OCI-LY3 (cell line): ENCODE data around the gene MAPKAP1.
"Not testable (repeated sequence)": the region's sequence is repeated elsewhere in the genome, so short reads cannot be mapped to it uniquely, and the experiment has no call there.

ENCODE experiments used
- H2AFZ ChIP-seq: fragments of 200-600, 300-600 bp; shearing (Covaris generic); 2 replicates; pipeline ENCODE4 v1.6.0; 2014; ENCODE audit warnings: antibody characterized with exemption, low read depth, low read length
- H3K27ac ChIP-seq: fragments of 200-600, 300-600 bp; sonication (generic); 2 replicates; pipeline ENCODE4 v1.5.1; 2014; ENCODE audit warnings: mild to moderate bottlenecking, low read length, moderate library complexity, mixed read lengths
- H3K27me3 ChIP-seq: fragments of 200-600, 300-600 bp; sonication (generic); 2 replicates; pipeline ENCODE4 v1.6.1; 2014; ENCODE audit warnings: low read depth, low read length, mixed read lengths
- H3K36me3 ChIP-seq: fragments of 200-600, 300-600 bp; sonication (generic); replicated peaks from 2 replicates; pipeline ENCODE3; 2014; ENCODE audit warnings: low read depth, low read length, mixed read lengths
- H3K4me1 ChIP-seq: fragments of 300-600, 200-600 bp; sonication (generic); 2 replicates; pipeline ENCODE4 v1.6.1; 2014; ENCODE audit warnings: low read length, mixed read lengths
- H3K4me2 ChIP-seq: fragments of 200-600, 300-600 bp; sonication (generic); 2 replicates; pipeline ENCODE4 v1.6.1; 2014; ENCODE audit warnings: low read length, mixed read lengths
- H3K4me3 ChIP-seq: fragments of 300-600, 200-600 bp; sonication (generic); 2 replicates; pipeline ENCODE4 v1.5.1; 2014; ENCODE audit warnings: antibody characterized with exemption, mild to moderate bottlenecking, low read length, moderate library complexity
- H3K79me2 ChIP-seq: fragments of 300-600, 200-600 bp; shearing (Covaris generic); 2 replicates; pipeline ENCODE4 v1.6.1; 2014; ENCODE audit warnings: mild to moderate bottlenecking, low read length, mixed read lengths
- H3K9ac ChIP-seq: fragments of 300-600, 200-600 bp; shearing (Covaris generic); 2 replicates; pipeline ENCODE4 v1.6.0; 2014; ENCODE audit warnings: mild to moderate bottlenecking, low read length, moderate library complexity
- H3K9me3 ChIP-seq: fragments of 200-600, 300-600 bp; shearing (Covaris generic); 2 replicates; pipeline ENCODE4 v1.6.1; 2014; ENCODE audit warnings: low read length, mixed read lengths; ENCODE audit not compliant: insufficient read depth
- H4K20me1 ChIP-seq: fragments of 200-600, 300-600 bp; sonication (generic); 2 replicates; pipeline ENCODE4 v1.6.1; 2016; ENCODE audit warnings: low read length, mixed read lengths; ENCODE audit not compliant: insufficient read depth
- CTCF ChIP-seq: fragments of 200-600, 300-600 bp; sonication (generic); IDR thresholded peaks from 2 replicates; pipeline ENCODE4 v1.5.1; 2014; ENCODE audit warnings: antibody characterized with exemption, low read length, low read depth
- EZH2phosphoT487 ChIP-seq: fragments of 200-600 bp; shearing (Covaris generic); IDR thresholded peaks from 2 replicates; pipeline ENCODE4 v1.6.1; 2018; ENCODE audit warnings: antibody characterized with exemption, mixed run types, low read depth

MAPKAP1 gene

GRCh38 chr9:125579030-125579932 lies 127.7 kb downstream of the MAPKAP1 start:
- H3K4me1 ChIP-seq = peaks cover 14% of the 10 kb centered on the region

GRCh38 chr9:125574126-125574877 lies 132.7 kb downstream of the MAPKAP1 start:
- no peaks in the 10 kb centered on the region; the same call in 1 of the 2 replicates for H3K9me3 ChIP-seq

More at GRCh38 chr9:125579030-125579932, 127.7 kb downstream of the MAPKAP1 start:
- Histone ChIP-seq H2AFZ (no peak overlapping the region), H3K9me3 (no peaks in the 10 kb centered on the region), H3K4me2 (no peak overlapping the region), H3K27me3 (no peaks in the 10 kb centered on the region), H3K27ac (no peak overlapping the region), H4K20me1 (no peaks in the 10 kb centered on the region), H3K9ac (no peak overlapping the region), H3K79me2 (no peaks in the 10 kb centered on the region), H3K36me3 (peaks cover 23% of the 10 kb centered on the region), H3K4me3 (no peak overlapping the region)
- TF ChIP-seq EZH2phosphoT487 (no peak), CTCF (no peak)

GRCh38 chr9:125572461-125572860 lies 134.5 kb downstream of the MAPKAP1 start:
- H3K36me3 ChIP-seq = peaks cover 30% of the 10 kb centered on the region
- not testable (repeated sequence) for H3K9me3 ChIP-seq, H3K79me2 ChIP-seq

More at GRCh38 chr9:125574126-125574877, 132.7 kb downstream of the MAPKAP1 start:
- Histone ChIP-seq H3K79me2 (no peaks in the 10 kb centered on the region), H3K4me2 (no peak overlapping the region), H4K20me1 (no peaks in the 10 kb centered on the region), H3K36me3 (peaks cover 30% of the 10 kb centered on the region), H2AFZ (no peak overlapping the region), H3K4me3 (no peak overlapping the region), H3K4me1 (no peaks in the 10 kb centered on the region), H3K27me3 (no peaks in the 10 kb centered on the region), H3K27ac (no peak overlapping the region), H3K9ac (no peak overlapping the region)
- TF ChIP-seq CTCF (no peak), EZH2phosphoT487 (no peak)

GRCh38 chr9:125571824-125572223 lies 135.2 kb downstream of the MAPKAP1 start:
- not testable (repeated sequence) for H3K9ac ChIP-seq, H2AFZ ChIP-seq, H3K79me2 ChIP-seq, H4K20me1 ChIP-seq, H3K27ac ChIP-seq, H3K9me3 ChIP-seq, H3K4me2 ChIP-seq, H3K4me1 ChIP-seq, H3K27me3 ChIP-seq, H3K4me3 ChIP-seq
- H3K36me3 ChIP-seq = peaks cover 30% of the 10 kb centered on the region

More at GRCh38 chr9:125572461-125572860, 134.5 kb downstream of the MAPKAP1 start:
- not testable (repeated sequence) for H3K4me3 ChIP-seq, H3K4me2 ChIP-seq, H3K27me3 ChIP-seq, H3K4me1 ChIP-seq, H3K27ac ChIP-seq, H3K9ac ChIP-seq, H2AFZ ChIP-seq, H4K20me1 ChIP-seq

- H4K20me1 ChIP-seq = no peaks in the 10 kb centered on the region
- H3K9me3 ChIP-seq = no peaks in the 10 kb centered on the region; the same call in 1 of the 2 replicates
- H3K4me3 ChIP-seq = no peak overlapping the region
- no peaks in the 10 kb centered on the region for H3K27me3 ChIP-seq
- H3K27ac ChIP-seq = no peak overlapping the region
- H3K4me2 ChIP-seq = no peak overlapping the region
- H3K9ac ChIP-seq = no peak overlapping the region
- TF ChIP-seq EZH2phosphoT487 = no peak
- no peak for TF ChIP-seq CTCF
- peaks cover 21% of the 10 kb centered on the region for H3K36me3 ChIP-seq
- H3K4me1 ChIP-seq = no peaks in the 10 kb centered on the region
- no peak overlapping the region for H2AFZ ChIP-seq
- H3K79me2 ChIP-seq = no peaks in the 10 kb centered on the region
Measured at GRCh38 chr9:125570246-125570645, 136.8 kb downstream of the MAPKAP1 start.
